Measurements from ENCODE around the gene SCART1.
"Not testable (repeated sequence)": the region's sequence is repeated elsewhere in the genome, so short reads cannot be mapped to it uniquely, and the experiment has no call there.

SCART1 gene

DNA sequence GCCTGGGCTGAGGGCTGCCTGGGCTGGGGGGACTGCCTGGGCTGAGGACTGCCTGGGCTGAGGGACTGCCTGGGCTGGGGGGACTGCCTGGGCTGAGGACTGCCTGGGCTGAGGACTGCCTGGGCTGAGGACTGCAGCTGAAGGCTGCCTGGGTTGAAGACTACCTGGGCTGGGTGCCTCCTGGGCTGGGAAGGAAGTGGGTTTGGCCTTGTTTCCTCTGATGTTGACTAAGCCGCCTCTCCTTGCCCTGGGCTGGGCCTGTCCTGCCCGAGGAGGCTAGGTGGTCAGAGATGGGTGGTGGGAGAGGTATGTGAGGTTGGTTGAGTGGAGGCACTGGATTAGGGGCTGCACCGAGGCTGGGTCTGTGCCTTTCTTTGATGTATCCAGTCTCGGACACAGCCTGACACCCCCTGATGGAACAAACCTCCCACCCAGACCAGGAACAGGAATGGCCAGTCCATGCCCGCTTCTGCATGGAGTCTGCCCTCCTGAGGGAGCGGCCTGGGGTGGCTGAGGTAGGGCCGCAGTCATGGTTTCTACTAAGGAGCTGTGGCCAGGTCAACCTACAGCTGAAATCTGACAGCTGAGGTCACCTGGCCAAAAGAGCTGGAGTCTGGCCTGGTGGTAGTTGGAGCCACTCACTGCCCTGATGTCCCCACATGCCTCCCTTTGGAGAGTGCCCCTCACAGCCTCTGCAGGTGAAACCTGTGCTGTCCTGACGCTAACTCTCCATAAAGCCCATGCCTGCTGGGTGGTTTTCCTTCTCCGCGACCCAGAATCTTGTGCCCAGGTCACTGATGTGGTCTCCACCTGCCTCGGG is 22.3 kb downstream of the SCART1 start:
- ATAC-seq (replicated peaks) (peak; percentile 69), DNase-seq (peak in 2 of 3 experiments; percentile 25 to 30)
- Mint-ChIP-seq H3K9me3 (no peaks in the 10 kb centered on the region), H3K27ac (peak overlapping the region; percentile 86 to 91), H3K27me3 (no peaks in the 10 kb centered on the region), H3K36me3 (ENCODE audit: insufficient read depth) (peaks cover 13% of the 10 kb centered on the region), H3K4me1 (ENCODE audit: low read depth in 2 of 2) (peaks cover 7 to 39% of the 10 kb centered on the region in 2 donors), H3K4me3 (peak overlapping the region in 1 of 2 donors; percentile 79)

DNA sequence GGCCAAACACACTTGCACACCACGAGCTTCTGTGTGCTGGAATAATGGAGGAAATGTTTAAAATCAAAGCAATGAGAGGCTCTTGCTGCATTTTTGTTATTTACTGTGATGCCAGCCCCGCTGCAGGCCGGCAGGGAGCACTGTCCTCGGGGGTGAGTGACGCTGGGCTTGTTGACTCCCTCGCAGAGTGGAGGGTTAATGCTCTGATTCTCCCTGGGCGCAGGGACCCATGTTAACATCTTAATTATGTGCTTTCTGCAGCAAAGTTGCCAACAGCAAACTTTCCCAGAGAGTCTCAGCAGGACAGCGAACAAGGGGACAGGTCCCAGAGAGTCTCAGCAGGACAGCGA is 22.9 kb downstream of the SCART1 start:
- H3K4me1 Mint-ChIP-seq (ENCODE audit: low read depth in 2 of 2), result peaks cover 7 to 37% of the 10 kb centered on the region in 2 donors
- peaks cover 10% of the 10 kb centered on the region for H3K36me3 Mint-ChIP-seq (ENCODE audit: insufficient read depth)
- peak overlapping the region in 1 of 2 donors; percentile 91 for H3K27ac Mint-ChIP-seq
- DNase-seq (no peak), ATAC-seq (replicated peaks) (no peak)
- H3K27me3 Mint-ChIP-seq, result no peaks in the 10 kb centered on the region
- H3K4me3 Mint-ChIP-seq, result peak overlapping the region in 1 of 2 donors; percentile 79
- H3K9me3 Mint-ChIP-seq, result no peaks in the 10 kb centered on the region

DNA sequence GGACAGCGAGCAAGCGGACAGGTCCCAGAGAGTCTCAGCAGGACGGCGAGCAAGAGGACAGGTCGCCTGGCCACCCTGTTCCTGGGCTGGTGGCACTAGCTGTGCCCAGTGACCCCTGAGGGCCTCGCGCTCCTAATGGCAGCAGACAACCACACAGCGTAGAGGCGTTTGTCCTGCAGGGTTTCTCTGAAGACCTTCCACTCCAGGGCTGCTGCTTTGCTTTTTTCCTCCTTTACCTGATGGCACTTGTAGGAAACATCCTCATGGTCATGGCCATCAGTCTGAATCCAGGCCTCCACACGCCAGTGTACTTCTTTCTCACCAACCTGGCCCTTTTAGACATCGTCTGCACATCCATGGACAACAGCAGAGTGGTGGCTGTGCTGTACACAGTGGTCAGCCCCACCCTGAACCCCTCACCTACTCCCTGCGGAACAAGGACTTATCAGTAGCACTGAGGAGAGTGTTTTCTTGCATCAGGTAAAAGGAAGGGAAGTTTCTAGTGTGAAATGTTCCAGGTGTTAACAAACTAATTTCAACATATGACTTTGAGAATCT is 27.4 kb downstream of the SCART1 start:
- ATAC-seq (replicated peaks) (no peak), DNase-seq (no peak)
- no peaks in the 10 kb centered on the region for H3K27me3 Mint-ChIP-seq
- peak overlapping the region in 1 of 2 donors; percentile 54 for H3K27ac Mint-ChIP-seq
- H3K9me3 Mint-ChIP-seq, result peaks cover 11 to 13% of the 10 kb centered on the region in 2 donors
- H3K36me3 Mint-ChIP-seq (ENCODE audit: insufficient read depth), result no peaks in the 10 kb centered on the region
- H3K4me3 Mint-ChIP-seq, result no peak overlapping the region
- peaks cover 0 to 10% of the 10 kb centered on the region in 2 donors for H3K4me1 Mint-ChIP-seq (ENCODE audit: low read depth in 2 of 2)

DNA sequence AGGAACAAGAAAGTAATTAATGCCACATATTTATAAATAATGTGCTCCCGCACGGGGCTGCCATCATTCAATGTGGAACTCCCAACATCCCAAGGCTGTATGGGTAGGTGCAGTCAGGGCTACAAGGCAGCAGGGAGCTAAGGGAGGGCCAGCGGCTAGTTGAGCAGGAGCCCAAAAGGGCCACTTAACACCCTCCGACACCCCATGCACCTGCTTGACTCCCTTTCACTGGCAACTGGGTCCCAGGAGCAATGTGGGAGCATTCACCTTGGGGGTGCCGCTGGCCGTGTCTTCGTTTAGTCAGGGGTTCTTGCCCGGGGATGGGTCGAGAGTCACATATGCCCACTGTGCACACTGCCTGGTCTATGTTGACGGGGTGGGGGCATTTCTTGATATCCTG is 27.9 kb downstream of the SCART1 start:
- no peak for ATAC-seq (replicated peaks)
- peak overlapping the region in 1 of 2 donors; percentile 54 for H3K27ac Mint-ChIP-seq

DNA sequence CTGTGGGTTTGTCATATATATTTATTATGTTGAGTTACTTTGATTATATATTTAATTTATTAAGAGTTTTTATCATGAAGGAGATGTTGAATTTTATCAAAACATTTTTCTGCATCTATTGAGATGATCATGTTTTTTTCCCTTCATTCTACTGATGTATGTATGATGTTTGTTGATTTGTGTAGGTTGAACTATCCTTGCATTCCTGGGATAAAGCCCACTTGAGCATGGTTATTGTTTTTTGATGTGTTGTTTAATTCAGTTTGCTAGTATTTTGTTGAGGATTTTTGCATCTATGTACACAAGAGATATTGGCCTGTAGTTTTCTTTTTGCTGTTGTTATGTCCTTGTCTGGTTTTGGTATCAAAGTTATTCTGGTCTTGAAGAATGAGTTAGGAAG is 31.1 kb downstream of the SCART1 start:
- H3K36me3 Mint-ChIP-seq (ENCODE audit: insufficient read depth), result no peaks in the 10 kb centered on the region
- no peaks in the 10 kb centered on the region for H3K27me3 Mint-ChIP-seq
- DNase-seq (no peak), ATAC-seq (replicated peaks) (no peak)
- H3K4me1 Mint-ChIP-seq (ENCODE audit: low read depth in 2 of 2), result peaks cover 0 to 3% of the 10 kb centered on the region in 2 donors
- H3K9me3 Mint-ChIP-seq, result peaks cover 19 to 21% of the 10 kb centered on the region in 2 donors
- H3K4me3 Mint-ChIP-seq, result no peak overlapping the region
- H3K27ac Mint-ChIP-seq, result no peak overlapping the region

More for the DNA sequence above, 27.9 kb downstream of the SCART1 start:
- peaks cover 13 to 17% of the 10 kb centered on the region in 2 donors for H3K9me3 Mint-ChIP-seq
- no peak for DNase-seq
- H3K36me3 Mint-ChIP-seq (ENCODE audit: insufficient read depth), result no peaks in the 10 kb centered on the region
- H3K27me3 Mint-ChIP-seq, result no peaks in the 10 kb centered on the region
- H3K4me3 Mint-ChIP-seq, result no peak overlapping the region
- peaks cover 0 to 5% of the 10 kb centered on the region in 2 donors for H3K4me1 Mint-ChIP-seq (ENCODE audit: low read depth in 2 of 2)

DNA sequence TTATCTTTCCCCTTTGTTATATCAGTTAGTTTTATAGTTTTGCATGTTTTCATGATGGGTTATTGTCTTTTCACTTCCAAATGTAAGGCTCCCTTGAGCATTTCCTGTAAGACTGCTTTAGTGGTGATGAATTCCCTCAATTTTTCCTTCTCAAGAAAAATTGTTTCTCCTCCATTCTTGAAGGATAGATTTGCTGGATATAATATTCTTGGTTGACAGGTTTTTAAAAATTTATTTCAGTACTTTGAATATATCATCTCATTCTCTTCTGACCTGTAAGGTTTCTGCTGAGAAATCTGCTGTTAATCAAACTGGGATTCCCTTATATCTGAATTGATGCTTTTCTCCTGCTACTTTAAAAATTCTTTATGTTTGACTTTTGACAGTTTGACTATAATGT is 33.3 kb downstream of the SCART1 start:
- ATAC-seq (replicated peaks) (no peak), DNase-seq (no peak)
- Mint-ChIP-seq H3K9me3 (peaks cover 19 to 21% of the 10 kb centered on the region in 2 donors), H3K27me3 (no peaks in the 10 kb centered on the region), H3K36me3 (ENCODE audit: insufficient read depth) (no peaks in the 10 kb centered on the region), H3K4me1 (ENCODE audit: low read depth in 2 of 2) (no peaks in the 10 kb centered on the region), H3K4me3 (no peak overlapping the region), H3K27ac (no peak overlapping the region)

DNA sequence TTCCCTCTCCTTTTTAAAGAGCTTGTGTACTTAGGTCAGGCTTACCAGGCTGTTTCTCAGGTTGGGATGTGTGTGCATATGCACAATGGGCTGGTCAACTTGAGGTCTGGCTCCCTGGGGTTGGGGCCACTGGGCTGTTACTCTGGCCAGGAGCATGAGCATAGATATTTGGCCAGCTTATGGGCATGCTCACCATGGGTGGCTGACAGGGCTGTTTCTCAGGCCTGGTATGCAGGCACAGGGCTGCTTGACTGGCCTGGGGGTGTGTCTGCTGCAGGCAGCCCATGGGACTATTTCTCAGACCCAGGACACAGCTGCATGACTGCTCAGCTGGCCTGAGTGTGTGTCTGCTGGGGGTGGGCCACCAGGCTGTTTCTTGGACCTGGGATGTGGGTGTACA is 34.6 kb downstream of the SCART1 start:
- DNase-seq (no peak), ATAC-seq (replicated peaks) (no peak)
- Mint-ChIP-seq H3K27me3 (no peaks in the 10 kb centered on the region), H3K36me3 (ENCODE audit: insufficient read depth) (no peaks in the 10 kb centered on the region), H3K4me1 (ENCODE audit: low read depth in 2 of 2) (no peaks in the 10 kb centered on the region), H3K9me3 (peaks cover 9 to 12% of the 10 kb centered on the region in 2 donors), H3K27ac (no peak overlapping the region), H3K4me3 (no peak overlapping the region)

DNA sequence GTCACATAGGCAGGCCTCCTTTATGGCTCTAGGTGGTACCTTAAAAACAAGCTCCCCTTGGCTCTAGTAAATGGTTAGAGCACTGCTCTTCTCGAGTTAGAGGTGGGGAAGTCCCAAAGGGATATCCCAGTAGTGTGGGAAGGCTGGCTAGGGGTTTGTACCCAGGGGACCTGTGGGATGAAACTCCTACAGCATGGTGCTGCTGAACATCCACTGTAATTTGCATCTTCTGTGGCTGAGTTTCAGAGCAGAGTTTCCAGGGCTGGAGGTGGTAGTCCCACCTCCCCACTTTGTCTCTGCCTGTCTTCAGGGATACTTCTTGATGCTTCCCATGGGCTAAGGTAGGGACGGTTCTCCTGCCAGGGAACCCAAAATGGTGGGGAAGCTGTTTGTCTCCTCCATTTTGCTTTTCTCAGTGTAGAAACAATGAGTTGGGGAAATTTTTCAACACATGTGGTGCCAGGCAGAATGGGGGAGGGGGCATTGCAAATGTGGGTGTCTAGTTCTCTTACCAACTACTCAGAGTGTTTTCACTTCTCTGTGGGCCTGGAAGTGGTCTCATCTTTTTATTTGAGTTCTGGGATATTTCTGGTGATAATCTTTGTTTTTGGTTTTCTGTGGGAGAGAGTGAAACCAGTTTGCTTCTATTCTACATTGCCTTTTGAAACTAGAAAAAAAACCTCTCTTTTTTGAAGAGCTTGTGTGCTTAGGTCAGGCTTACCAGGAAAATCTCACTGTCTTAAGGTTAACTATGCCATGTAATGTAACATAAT is 36.3 kb downstream of the SCART1 start:
- DNase-seq (no peak), ATAC-seq (replicated peaks) (no peak)
- Mint-ChIP-seq H3K27ac (no peak overlapping the region), H3K9me3 (peaks cover 9 to 10% of the 10 kb centered on the region in 2 donors), H3K4me3 (no peak overlapping the region), H3K4me1 (ENCODE audit: low read depth in 2 of 2) (no peaks in the 10 kb centered on the region), H3K36me3 (ENCODE audit: insufficient read depth) (no peaks in the 10 kb centered on the region), H3K27me3 (no peaks in the 10 kb centered on the region)

DNA sequence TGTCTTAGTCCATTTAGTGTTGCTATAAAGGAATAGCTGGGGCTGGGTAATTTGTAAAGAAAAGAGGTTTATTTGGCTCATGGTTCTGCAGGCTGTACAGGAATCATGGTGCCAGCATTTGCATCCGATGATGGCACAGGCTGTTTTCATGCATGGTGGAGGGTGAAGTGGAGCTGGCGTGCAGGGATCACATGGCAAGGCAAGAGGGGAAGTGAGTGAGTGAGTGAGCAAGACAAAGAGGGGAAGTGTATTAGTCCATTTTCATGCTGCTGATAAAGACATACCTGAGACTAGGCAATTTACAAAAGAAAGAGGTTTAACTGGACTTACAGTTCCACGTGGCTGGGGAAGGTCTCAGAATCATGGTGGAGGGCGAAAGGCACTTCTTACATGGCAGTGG is 39.8 kb downstream of the SCART1 start:
- not testable (repeated sequence) for DNase-seq; ATAC-seq (replicated peaks); H3K27me3 Mint-ChIP-seq; H3K36me3 Mint-ChIP-seq (ENCODE audit: insufficient read depth); H3K4me1 Mint-ChIP-seq (ENCODE audit: low read depth in 2 of 2); H3K9me3 Mint-ChIP-seq; H3K4me3 Mint-ChIP-seq; H3K27ac Mint-ChIP-seq

DNA sequence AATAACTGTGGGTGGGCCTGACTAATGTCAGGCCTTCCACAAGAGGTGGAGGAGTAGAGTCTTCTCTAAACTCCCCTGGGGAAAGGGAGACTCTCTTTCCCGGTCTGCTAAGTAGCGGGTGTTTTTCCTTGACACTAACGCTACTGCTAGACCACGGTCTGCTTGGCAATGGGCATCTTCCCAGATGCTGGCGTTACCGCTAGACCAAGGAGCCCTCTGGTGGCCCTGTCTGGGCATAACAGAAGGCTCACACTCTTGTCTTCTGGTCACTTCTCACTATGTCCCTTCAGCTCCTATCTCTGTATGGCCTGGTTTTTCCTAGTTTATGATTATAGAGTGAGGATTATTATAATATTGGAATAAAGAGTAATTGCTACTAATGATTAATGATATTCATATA is 43.6 kb downstream of the SCART1 start:
- not testable (repeated sequence) for DNase-seq; H3K27me3 Mint-ChIP-seq; H3K4me3 Mint-ChIP-seq; H3K4me1 Mint-ChIP-seq (ENCODE audit: low read depth in 2 of 2); ATAC-seq (replicated peaks); H3K9me3 Mint-ChIP-seq; H3K27ac Mint-ChIP-seq; H3K36me3 Mint-ChIP-seq (ENCODE audit: insufficient read depth)

DNA sequence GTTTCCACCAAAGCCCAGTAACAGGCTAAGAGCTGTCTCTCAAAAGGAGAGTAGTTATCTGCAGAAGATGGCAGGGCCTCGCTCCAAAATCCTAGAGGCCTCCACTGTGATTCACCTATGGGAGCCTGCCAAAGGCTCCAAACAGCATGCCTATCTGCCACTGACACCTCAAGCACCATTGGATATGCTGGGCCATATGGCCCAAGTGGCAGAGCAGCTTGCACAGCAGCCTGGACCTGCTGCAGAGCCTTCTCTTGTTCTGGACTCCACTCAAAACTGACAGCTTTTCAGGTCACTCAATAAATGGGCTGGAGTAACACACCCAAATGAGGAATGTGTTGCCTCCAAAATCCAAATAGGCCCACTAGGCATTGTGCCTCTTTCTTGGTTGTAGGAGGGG is 45.4 kb downstream of the SCART1 start:
- ATAC-seq (replicated peaks); H3K27ac Mint-ChIP-seq; DNase-seq; H3K9me3 Mint-ChIP-seq; H3K27me3 Mint-ChIP-seq; H3K4me3 Mint-ChIP-seq; H3K36me3 Mint-ChIP-seq (ENCODE audit: insufficient read depth); H3K4me1 Mint-ChIP-seq (ENCODE audit: low read depth in 2 of 2): not testable (repeated sequence)

DNA sequence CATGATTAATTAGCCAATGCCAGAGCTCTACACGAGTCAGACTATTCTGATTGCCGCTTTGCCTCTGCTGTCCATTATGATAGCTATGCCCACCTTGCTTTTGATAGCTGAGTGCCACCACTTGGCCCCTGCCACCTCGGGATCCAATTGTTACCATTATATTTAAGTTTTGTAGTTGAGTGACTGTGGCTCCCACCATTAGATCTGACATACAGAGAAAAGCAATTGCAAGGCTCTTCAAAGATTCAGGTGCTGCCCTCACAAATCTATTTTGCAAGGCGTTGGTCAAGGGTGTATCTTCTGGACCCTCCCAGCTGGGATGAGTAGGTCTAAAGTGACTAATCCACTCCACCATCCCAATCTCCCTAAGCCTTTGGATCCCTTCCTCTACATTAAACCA is 47.2 kb downstream of the SCART1 start:
- not testable (repeated sequence) for H3K4me1 Mint-ChIP-seq (ENCODE audit: low read depth in 2 of 2); DNase-seq; H3K36me3 Mint-ChIP-seq (ENCODE audit: insufficient read depth); H3K27ac Mint-ChIP-seq; H3K9me3 Mint-ChIP-seq; H3K4me3 Mint-ChIP-seq; H3K27me3 Mint-ChIP-seq; ATAC-seq (replicated peaks)

DNA sequence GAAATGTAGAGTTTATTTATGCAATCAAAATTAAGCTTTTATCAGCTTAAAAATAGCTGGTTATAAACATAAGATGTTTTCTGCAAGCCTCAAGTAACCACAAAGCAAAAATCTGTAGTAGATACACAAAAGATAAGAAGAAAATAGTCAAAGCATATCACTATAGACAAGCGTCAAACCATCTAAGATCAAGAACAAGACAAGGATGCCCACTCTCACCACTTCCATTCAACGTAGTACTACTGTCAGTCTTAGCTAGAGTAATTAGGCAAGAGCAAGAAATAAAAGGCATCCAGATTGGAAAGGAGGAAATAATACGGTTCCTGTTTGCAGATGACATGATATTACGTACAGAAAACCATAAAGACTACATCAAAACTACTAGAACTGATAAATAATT is 56.0 kb downstream of the SCART1 start:
- no peaks in the 10 kb centered on the region for H3K4me1 Mint-ChIP-seq (ENCODE audit: low read depth in 2 of 2)
- peaks cover 2 to 11% of the 10 kb centered on the region in 2 donors for H3K9me3 Mint-ChIP-seq

More for the DNA sequence above, 56.0 kb downstream of the SCART1 start:
- no peak for DNase-seq
- no peak overlapping the region for H3K4me3 Mint-ChIP-seq
- H3K27me3 Mint-ChIP-seq, result peaks cover 45 to 50% of the 10 kb centered on the region in 2 donors
- H3K36me3 Mint-ChIP-seq (ENCODE audit: insufficient read depth), result peaks cover 5% of the 10 kb centered on the region
- H3K27ac Mint-ChIP-seq, result no peak overlapping the region
- peak; percentile 46 for ATAC-seq (replicated peaks)
